ENCODE measurements around the gene PDGFC.

Gene PDGFC

GRCh38 chr4:156790866-156791265 is 180.7 kb downstream of the PDGFC start:
- in situ Hi-C loops (cut with MboI; ENCODE audit: low sequenced_read_pairs) = no loop called here

- in situ Hi-C loops (cut with MboI; ENCODE audit: low sequenced_read_pairs) = no loop called here
Measured at GRCh38 chr4:156788782-156789181, 182.8 kb downstream of the PDGFC start.

- in situ Hi-C loops (cut with MboI; ENCODE audit: low sequenced_read_pairs) = no loop called here
Measured at GRCh38 chr4:156786713-156787112, 184.9 kb downstream of the PDGFC start.

- in situ Hi-C loops (cut with MboI; ENCODE audit: low sequenced_read_pairs) = no loop called here
Measured at GRCh38 chr4:156784970-156785369, 186.6 kb downstream of the PDGFC start.

GRCh38 chr4:156783966-156784365 is 187.6 kb downstream of the PDGFC start:
- in situ Hi-C loops (cut with MboI; ENCODE audit: low sequenced_read_pairs) = no loop called here

- in situ Hi-C loops (cut with MboI; ENCODE audit: low sequenced_read_pairs) = no loop called here
Measured at GRCh38 chr4:156782491-156782890, 189.1 kb downstream of the PDGFC start.

- in situ Hi-C loops (cut with MboI; ENCODE audit: low sequenced_read_pairs) = no loop called here
Measured at GRCh38 chr4:156781852-156782251, 189.7 kb downstream of the PDGFC start.

- in situ Hi-C loops (cut with MboI; ENCODE audit: low sequenced_read_pairs) = no loop called here
Measured at GRCh38 chr4:156779774-156780173, 191.8 kb downstream of the PDGFC start.

- in situ Hi-C loops (cut with MboI; ENCODE audit: low sequenced_read_pairs) = no loop called here
Measured at GRCh38 chr4:156779042-156779441, 192.6 kb downstream of the PDGFC start.

- in situ Hi-C loops (cut with MboI; ENCODE audit: low sequenced_read_pairs) = no loop called here
Measured at GRCh38 chr4:156778606-156779005, 193.0 kb downstream of the PDGFC start.

GRCh38 chr4:156778093-156778492 is 193.5 kb downstream of the PDGFC start:
- in situ Hi-C loops (cut with MboI; ENCODE audit: low sequenced_read_pairs) = no loop called here

- in situ Hi-C loops (cut with MboI; ENCODE audit: low sequenced_read_pairs) = no loop called here
Measured at GRCh38 chr4:156775813-156776212, 195.8 kb downstream of the PDGFC start.

- in situ Hi-C loops (cut with MboI; ENCODE audit: low sequenced_read_pairs) = no loop called here
Measured at GRCh38 chr4:156774422-156774821, 197.2 kb downstream of the PDGFC start.

GRCh38 chr4:156773648-156774357 is 197.8 kb downstream of the PDGFC start:
- in situ Hi-C loops (cut with MboI; ENCODE audit: low sequenced_read_pairs) = no loop called here

GRCh38 chr4:156771171-156771837 is 200.3 kb downstream of the PDGFC start:
- in situ Hi-C loops (cut with MboI; ENCODE audit: low sequenced_read_pairs) = no loop called here

GRCh38 chr4:156770140-156770539 is 201.5 kb downstream of the PDGFC start:
- in situ Hi-C loops (cut with MboI; ENCODE audit: low sequenced_read_pairs) = no loop called here

- in situ Hi-C loops (cut with MboI; ENCODE audit: low sequenced_read_pairs) = no loop called here
Measured at GRCh38 chr4:156767911-156768415, 203.6 kb downstream of the PDGFC start.

- in situ Hi-C loops (cut with MboI; ENCODE audit: low sequenced_read_pairs) = no loop called here
Measured at GRCh38 chr4:156766846-156767245, 204.8 kb downstream of the PDGFC start.

- in situ Hi-C loops (cut with MboI; ENCODE audit: low sequenced_read_pairs) = no loop called here
Measured at GRCh38 chr4:156765277-156765676, 206.3 kb downstream of the PDGFC start.

GRCh38 chr4:156764846-156765245 is 206.8 kb downstream of the PDGFC start:
- in situ Hi-C loops (cut with MboI; ENCODE audit: low sequenced_read_pairs) = no loop called here

GRCh38 chr4:156764145-156764544 is 207.5 kb downstream of the PDGFC start:
- in situ Hi-C loops (cut with MboI; ENCODE audit: low sequenced_read_pairs) = no loop called here

GRCh38 chr4:156763511-156763910 is 208.1 kb downstream of the PDGFC start:
- in situ Hi-C loops (cut with MboI; ENCODE audit: low sequenced_read_pairs) = no loop called here

Data from HL-60/S4 treated with retinoic acid at 250 ng/mL for 4 days and 3 days (cell line).